Esophagus squamous epithelium (tissue), 5 donors: ENCODE data around the gene VIPR1. TPM values are rescaled to one million over a fixed set of nuclear protein-coding genes. Genes with fewer than 3 reads are reported as not detected.
A peak's percentile ranks its signal among the peaks of the same experiment; 100 is the strongest.

Experiments
- DNase-seq: peaks from one replicate; lab custom pipeline; 2025; lab: John Stamatoyannopoulos, UW
- H3K27ac ChIP-seq, 4 donors: fragments of 200-600 bp; sonication (generic); one replicate each; pipeline ENCODE4 v1.5.1; 2016 to 2019; ENCODE audit warnings: mild to moderate bottlenecking in 1 of 4
- H3K27me3 ChIP-seq, 4 donors: fragments of 200-600 bp; sonication (generic); 1 replicate in 3 of 4; 2 replicates in 1 of 4; pipeline versions ENCODE4 v1.5.1 to v1.6.0; 2017 to 2021; ENCODE audit warnings: antibody characterized with exemption in 1 of 4
- H3K36me3 ChIP-seq, 3 donors: fragments of 200-600 bp; sonication (generic); one replicate each; pipeline ENCODE4 v1.5.1; 2016 to 2019
- H3K4me1 ChIP-seq, 3 donors: fragments of 200-600 bp; sonication (generic); one replicate each; pipeline ENCODE4 v1.5.1; 2017 to 2019
- H3K4me3 ChIP-seq, 4 donors: fragments of 200-600 bp; sonication (generic); 1 replicate in 3 of 4; 2 replicates in 1 of 4; pipeline ENCODE4 v1.5.1; 2016 to 2019; ENCODE audit warnings: mild to moderate bottlenecking in 2 of 4, moderate library complexity in 1 of 4
- H3K9me3 ChIP-seq, 3 donors: fragments of 200-600 bp; sonication (generic); one replicate each; pipeline ENCODE4 v1.5.1; 2016 to 2019
- POLR2A ChIP-seq, 4 donors: fragments of 450-650 bp; IDR thresholded peaks; one replicate each; pipeline ENCODE4 v1.6.1; 2017; ENCODE audit warnings: antibody characterized with exemption in 4 of 4, mild to moderate bottlenecking in 4 of 4, moderate library complexity in 3 of 4
- WGBS, 2 donors: methylation state at CpG; one replicate each; pipeline ENCODE4 v1.1.5; 2018; 5-methylcytosine and 5-hydroxymethylcytosine counted together
- intact Hi-C: fragments of 100-400 bp; cut with DNase I; formaldehyde crosslinking; loops from one replicate; pipeline ENCODE4 v1.15.0; 2022
- total RNA-seq, 4 donors: library from RNA; depleted of rRNA; stranded (reverse); fragments of >200 nt; gene quantifications; one replicate each; pipeline ENCODE4 v1.1.0, GENCODE V29; 2016
- TF ChIP-seq, protein P1 (sequence below), 6 experiments: fragments of 450-650 bp in 4 of 6; fragments of 200-600 bp in 2 of 6; sonication (generic) in 2 of 6; IDR thresholded peaks; one replicate each; pipeline ENCODE4 v1.5.1; 2016 to 2019; ENCODE audit warnings: antibody characterized with exemption in 6 of 6, mild to moderate bottlenecking in 4 of 6, moderate library complexity in 4 of 6
- donor health status: DM: yes; HTN: yes; CAD: no.

Gene VIPR1
- total RNA-seq, 4 donors from 2014 or later = 3.6 to 15.4 (median 8.6) TPM

- WGBS, 2 donors = 83% methylated on average over 4 to 13 of the region's 15 CpGs
- Histone ChIP-seq H3K36me3 (no peaks in the 10 kb centered on the region), H3K27me3 (no peaks in the 10 kb centered on the region), H3K9me3 (no peaks in the 10 kb centered on the region), H3K4me1 (peaks cover 0 to 13% (median 4%) of the 10 kb centered on the region in 3 donors), H3K4me3 (no peak overlapping the region), H3K27ac (no peak overlapping the region)
- no peak for TF ChIP-seq POLR2A (IDR thresholded peaks at IDR 0.05)
- TF ChIP-seq, protein P1, sequence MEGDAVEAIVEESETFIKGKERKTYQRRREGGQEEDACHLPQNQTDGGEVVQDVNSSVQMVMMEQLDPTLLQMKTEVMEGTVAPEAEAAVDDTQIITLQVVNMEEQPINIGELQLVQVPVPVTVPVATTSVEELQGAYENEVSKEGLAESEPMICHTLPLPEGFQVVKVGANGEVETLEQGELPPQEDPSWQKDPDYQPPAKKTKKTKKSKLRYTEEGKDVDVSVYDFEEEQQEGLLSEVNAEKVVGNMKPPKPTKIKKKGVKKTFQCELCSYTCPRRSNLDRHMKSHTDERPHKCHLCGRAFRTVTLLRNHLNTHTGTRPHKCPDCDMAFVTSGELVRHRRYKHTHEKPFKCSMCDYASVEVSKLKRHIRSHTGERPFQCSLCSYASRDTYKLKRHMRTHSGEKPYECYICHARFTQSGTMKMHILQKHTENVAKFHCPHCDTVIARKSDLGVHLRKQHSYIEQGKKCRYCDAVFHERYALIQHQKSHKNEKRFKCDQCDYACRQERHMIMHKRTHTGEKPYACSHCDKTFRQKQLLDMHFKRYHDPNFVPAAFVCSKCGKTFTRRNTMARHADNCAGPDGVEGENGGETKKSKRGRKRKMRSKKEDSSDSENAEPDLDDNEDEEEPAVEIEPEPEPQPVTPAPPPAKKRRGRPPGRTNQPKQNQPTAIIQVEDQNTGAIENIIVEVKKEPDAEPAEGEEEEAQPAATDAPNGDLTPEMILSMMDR (IDR thresholded peaks at IDR 0.05) = peak in 1 of 6 experiments; percentile 10
- intact Hi-C loops = no loop called here
- no peak for DNase-seq
These were observed 24.3 kb downstream of the VIPR1 start for GRCh38 chr3:42526616-42527367.

DNA sequence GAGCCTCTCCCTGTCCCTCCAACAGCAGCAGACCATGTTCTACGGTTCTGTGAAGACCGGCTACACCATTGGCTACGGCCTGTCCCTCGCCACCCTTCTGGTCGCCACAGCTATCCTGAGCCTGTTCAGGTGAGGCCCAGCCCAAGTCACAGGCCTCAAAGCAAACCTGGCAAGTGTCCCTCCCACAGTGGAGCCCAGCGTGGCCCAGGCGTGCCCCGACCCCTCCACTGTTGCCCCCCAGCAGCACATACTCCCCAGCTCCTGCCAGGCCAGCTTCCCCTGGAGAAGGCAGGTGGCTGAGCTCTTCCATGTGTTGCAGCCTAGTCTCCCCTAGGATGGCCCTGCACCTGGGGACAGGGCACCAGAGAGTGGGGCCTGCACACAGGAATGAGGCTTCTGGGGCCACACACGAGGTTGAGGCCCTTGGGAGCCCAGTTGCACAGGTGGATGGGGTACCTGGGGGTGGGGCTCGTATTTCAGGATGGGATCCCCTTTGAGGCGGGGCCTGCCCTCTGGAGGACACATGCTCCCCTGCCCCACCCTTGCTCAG, 25.0 kb downstream of the VIPR1 start:
- Histone ChIP-seq H3K4me1 (peaks cover 0 to 13% (median 4%) of the 10 kb centered on the region in 3 donors), H3K4me3 (no peak overlapping the region), H3K9me3 (no peaks in the 10 kb centered on the region), H3K27me3 (no peaks in the 10 kb centered on the region), H3K27ac (no peak overlapping the region), H3K36me3 (no peaks in the 10 kb centered on the region)
- TF ChIP-seq, protein P1 (IDR thresholded peaks at IDR 0.05) = no peak
- no peak for TF ChIP-seq POLR2A (IDR thresholded peaks at IDR 0.05)
- no peak for DNase-seq
- WGBS, 2 donors = 40% methylated on average over 1 of the region's 11 CpGs; no CpG with 5 or more reads in 1 of the 2 donors
- intact Hi-C loops = no loop called here

DNA sequence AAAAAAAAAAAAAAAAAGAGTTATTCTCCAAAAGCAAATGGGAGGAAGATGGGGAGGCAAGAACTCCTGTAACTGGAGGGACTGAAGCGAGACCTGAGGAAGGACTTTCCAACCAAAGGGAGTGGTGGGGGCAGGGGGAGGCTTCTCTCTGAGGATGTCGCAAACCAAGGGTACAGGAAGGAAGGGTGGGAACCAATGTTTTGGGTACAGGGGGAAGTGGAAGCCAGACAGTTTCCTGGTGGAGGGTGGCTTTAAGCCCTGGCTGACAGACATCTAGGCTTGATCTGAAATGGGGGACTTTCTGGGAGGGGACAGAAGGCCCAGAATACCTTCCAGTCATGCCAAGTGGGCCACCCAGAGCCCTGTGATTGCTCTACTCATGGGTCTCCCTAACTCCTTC, 27.0 kb downstream of the VIPR1 start:
- WGBS, 2 donors = 39 to 76% methylated on average over 2 of the region's 2 CpGs
- Histone ChIP-seq H3K4me1 (peaks cover 0 to 7% (median under 1%) of the 10 kb centered on the region in 3 donors), H3K36me3 (no peaks in the 10 kb centered on the region), H3K27me3 (no peaks in the 10 kb centered on the region), H3K4me3 (no peak overlapping the region), H3K9me3 (no peaks in the 10 kb centered on the region), H3K27ac (no peak overlapping the region)
- no peak for DNase-seq
- TF ChIP-seq POLR2A (IDR thresholded peaks at IDR 0.05) = no peak
- TF ChIP-seq, protein P1 (IDR thresholded peaks at IDR 0.05) = no peak
- intact Hi-C loops = no loop called here

DNA sequence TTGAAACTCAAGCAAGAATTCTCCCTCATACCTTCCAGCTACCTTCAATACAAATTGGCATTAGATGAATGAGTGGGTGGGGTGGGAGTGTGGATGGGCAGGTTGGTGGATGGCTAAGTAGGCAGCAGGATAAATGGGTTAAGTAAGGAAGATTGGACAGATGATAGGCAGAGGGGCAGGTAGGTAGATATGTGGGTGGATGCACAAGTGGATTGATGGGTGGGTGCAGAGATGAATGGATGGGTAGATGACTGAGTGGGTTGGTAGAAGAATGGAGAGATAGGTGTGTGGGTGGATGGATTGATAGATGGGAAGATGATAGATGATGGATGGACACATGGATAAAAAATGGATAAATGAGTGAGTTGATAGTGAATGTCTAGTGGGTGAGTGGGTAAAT, 27.6 kb downstream of the VIPR1 start:
- H3K36me3 ChIP-seq = no peaks in the 10 kb centered on the region
- no peak for TF ChIP-seq POLR2A (IDR thresholded peaks at IDR 0.05)
- TF ChIP-seq, protein P1 (IDR thresholded peaks at IDR 0.05) = no peak
- no peak overlapping the region for H3K4me3 ChIP-seq
- H3K9me3 ChIP-seq = no peaks in the 10 kb centered on the region
- intact Hi-C loops = loop anchor here (10.0 kb wide), 1 partner anchor 295 kb away; no protein-coding TSS in a partner anchor
- H3K27me3 ChIP-seq = no peaks in the 10 kb centered on the region
- H3K27ac ChIP-seq = no peak overlapping the region
- peaks cover 0 to 2% (median 0%) of the 10 kb centered on the region in 3 donors for H3K4me1 ChIP-seq
- DNase-seq = no peak

- Histone ChIP-seq H3K9me3 (no peaks in the 10 kb centered on the region), H3K36me3 (no peaks in the 10 kb centered on the region), H3K4me3 (no peak overlapping the region), H3K4me1 (no peaks in the 10 kb centered on the region), H3K27me3 (no peaks in the 10 kb centered on the region), H3K27ac (no peak overlapping the region)
- intact Hi-C loops = loop anchor here (10.0 kb wide), 1 partner anchor 297 kb away; no protein-coding TSS in a partner anchor
- WGBS, 2 donors = 95 to 100% methylated on average over 3 to 6 of the region's 6 CpGs
- TF ChIP-seq POLR2A (IDR thresholded peaks at IDR 0.05) = no peak
- TF ChIP-seq, protein P1 (IDR thresholded peaks at IDR 0.05) = no peak
- DNase-seq = no peak
These were observed 29.0 kb downstream of the VIPR1 start for GRCh38 chr3:42531470-42531869.
